ENCODE results near the gene RABL2A.
"Not testable (repeated sequence)": the region's sequence is repeated elsewhere in the genome, so short reads cannot be mapped to it uniquely, and the experiment has no call there.

RABL2A gene

GRCh38 chr2:113626616-113627330, at the start of gene RABL2A:
RABL2A (plus strand) TSS chr2:113627266; CDS start chr2:113628607, 1,341 bp downstream.
- DNase-seq, result peak; percentile 82

DNA sequence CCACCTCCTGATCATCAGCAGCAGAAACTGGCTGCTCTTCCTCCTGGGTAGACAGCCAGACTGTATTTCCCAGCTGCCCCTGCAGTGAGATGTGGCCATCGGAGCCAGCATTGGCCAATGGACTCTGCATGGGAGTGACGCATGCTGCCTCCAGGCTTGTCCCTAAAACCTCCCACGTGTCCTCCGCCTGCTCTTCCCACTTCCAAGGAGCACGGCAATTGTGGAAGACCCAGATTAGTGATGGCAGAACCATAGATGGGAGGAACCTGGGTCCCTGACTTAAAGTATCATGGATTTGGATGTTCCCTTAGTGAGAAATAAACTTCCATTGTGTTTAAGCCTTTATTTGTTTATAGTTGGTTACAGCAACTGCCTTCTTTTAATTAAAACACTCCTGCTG, 48.6 kb upstream of the RABL2A start:
- not testable (repeated sequence) for DNase-seq

DNA sequence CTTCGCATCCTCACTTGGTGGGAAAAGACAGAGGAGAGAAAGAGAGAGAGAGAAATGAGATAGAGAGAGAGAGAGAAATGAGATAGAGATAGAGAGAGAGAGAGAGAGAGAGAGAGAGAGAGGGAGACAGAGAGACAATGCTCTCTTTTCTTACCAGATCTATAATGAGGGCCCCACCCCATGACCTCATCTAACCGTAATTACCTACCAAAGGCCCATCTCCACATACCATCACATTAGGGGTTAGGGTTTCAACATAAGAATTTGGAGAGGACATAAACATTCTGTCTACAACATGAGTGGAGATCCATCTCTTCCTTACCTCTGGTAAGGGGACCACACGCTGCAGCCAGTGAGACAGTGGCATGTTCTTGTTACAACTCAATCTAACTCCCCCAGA, 44.6 kb upstream of the RABL2A start:
- DNase-seq, result not testable (repeated sequence)

DNA sequence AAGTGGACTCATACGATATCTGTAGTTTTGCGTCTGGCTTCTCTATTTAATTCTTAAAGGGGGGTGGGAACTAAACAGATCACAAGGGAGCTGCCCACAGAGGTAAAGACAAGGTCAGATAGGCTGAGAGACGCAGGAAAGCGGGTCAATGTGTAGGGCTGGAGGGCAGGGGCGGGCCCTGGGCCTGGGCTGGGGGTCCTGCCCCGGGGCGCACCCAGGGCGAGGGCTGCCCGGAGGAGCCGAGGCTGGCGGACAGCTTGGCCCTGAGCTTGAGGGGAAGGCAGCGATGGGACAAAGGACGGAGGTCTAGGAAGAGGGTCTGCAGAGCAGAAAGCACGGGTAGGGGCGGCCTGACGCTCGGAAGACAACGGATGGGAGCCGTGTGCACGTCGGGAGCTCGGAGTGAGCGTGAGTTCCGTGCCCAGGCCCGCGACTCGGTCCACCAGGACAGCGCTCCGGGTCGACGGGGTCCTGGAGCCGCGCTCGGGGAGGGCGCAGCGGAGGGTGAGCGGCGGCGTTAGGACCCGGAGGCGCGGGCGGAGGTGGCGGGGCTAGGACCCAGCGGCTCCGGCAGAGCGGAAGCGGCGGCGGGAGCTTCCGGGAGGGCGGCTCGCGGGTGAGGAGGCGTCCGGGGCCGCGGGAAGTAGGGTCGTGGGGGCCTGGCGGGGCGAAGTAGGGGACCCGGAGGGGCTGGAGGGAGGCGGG, 43.4 kb upstream of the RABL2A start:
- peak; percentile 72 for DNase-seq

- DNase-seq, result peak; percentile 11
These were observed 42.6 kb upstream of the RABL2A start for GRCh38 chr2:113584311-113585092.

DNA sequence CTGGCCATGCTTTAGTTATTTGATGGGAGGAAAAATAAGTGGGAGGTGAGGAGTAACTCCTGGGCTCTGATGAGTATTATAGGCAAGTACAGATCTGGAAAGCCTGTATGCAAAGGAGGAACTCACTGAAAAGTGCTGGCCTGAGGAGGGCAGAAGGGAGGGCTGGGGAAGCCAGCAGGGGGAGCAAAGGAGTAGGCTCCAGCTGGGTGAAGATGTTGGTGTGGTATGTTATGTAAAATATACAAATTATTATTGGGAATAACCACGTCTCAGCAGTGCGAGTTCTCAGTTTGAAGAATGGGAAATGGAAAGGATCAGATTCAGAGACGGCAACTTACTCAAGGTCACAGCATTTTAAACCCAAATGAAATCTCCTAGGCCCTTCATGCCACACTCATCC, 39.9 kb upstream of the RABL2A start:
- DNase-seq, result peak; percentile 64

DNA sequence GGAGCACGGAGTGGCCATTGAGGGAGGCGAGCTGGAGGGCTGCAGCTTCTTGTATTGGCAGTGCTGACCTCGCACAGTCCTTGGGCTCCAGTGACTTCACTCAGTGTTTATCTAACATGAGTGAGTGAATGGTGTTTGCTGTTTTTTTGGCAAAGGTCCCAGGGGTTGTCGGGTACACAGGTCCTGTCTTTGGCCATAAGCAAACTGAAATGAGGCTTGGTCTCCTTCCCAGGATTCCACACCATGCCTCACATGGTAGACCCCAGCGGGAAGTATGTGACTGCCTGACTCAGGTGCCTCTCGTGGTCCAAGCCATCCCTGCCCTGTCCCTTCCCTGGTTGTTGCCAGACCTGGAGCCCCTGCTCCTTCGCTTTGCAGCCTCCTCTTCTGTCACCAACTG, 37.5 kb upstream of the RABL2A start:
- DNase-seq, result not testable (repeated sequence)

GRCh38 chr2:113591926-113592325, 35.1 kb upstream of the RABL2A start:
- DNase-seq, result not testable (repeated sequence)

- DNase-seq, result not testable (repeated sequence)
These were observed 33.8 kb upstream of the RABL2A start for GRCh38 chr2:113593280-113593679.

- DNase-seq, result not testable (repeated sequence)
These were observed 31.3 kb upstream of the RABL2A start for GRCh38 chr2:113595725-113596124.

- not testable (repeated sequence) for DNase-seq
These were observed 29.9 kb upstream of the RABL2A start for GRCh38 chr2:113597164-113597563.

DNA sequence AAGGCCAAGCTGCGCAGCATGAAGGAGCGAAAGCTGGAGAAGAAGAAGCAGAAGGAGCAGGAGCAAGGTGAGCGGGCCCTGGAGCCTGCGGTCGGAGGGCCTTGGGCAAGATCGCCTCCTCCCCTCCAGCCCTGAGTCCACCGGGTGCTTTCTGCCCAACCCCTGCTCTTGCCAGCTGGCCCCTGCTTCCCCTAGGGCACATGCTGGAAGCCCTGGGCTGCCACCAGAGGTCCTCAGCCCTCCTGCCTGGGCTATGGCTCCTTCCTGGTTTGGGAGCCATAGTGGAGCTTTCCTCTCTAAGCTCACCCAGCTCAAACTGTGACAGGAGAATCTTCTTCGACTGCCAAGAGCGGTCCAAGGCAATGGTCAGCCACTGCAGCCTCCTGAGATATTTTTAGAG, 29.5 kb upstream of the RABL2A start:
- not testable (repeated sequence) for DNase-seq

DNA sequence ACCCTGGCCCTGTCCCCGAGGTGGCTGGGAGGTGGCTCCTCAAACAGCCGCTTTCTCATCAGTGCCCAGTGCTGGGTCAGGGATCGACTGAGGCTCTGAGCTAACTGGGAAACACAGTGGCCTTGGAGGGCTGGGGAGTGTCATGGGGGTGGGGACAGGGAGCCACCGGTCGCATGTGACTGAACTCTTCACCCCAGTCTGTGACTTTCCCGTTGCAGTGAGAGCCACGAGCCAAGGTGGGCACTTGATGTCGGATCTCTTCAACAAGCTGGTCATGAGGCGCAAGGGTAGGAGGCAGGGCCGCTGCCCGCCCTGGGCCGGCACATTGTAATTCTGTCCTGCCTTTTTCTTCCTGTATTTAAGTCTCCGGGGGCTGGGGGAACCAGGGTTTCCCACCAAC, 28.9 kb upstream of the RABL2A start:
- not testable (repeated sequence) for DNase-seq

DNA sequence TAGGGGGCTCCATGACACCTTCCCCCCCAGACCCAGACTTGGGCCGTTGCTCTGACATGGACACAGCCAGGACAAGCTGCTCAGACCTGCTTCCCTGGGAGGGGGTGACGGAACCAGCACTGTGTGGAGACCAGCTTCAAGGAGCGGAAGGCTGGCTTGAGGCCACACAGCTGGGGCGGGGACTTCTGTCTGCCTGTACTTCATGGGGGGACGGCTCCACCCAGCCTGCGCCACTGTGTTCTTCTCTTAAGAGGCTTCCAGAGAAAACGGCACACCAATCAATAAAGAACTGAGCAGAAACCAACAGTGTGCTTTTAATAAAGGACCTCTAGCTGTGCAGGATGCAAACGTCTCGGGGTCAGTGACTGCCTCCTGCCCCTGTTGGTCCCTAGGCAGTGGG, 28.3 kb upstream of the RABL2A start:
- DNase-seq, result not testable (repeated sequence)

DNA sequence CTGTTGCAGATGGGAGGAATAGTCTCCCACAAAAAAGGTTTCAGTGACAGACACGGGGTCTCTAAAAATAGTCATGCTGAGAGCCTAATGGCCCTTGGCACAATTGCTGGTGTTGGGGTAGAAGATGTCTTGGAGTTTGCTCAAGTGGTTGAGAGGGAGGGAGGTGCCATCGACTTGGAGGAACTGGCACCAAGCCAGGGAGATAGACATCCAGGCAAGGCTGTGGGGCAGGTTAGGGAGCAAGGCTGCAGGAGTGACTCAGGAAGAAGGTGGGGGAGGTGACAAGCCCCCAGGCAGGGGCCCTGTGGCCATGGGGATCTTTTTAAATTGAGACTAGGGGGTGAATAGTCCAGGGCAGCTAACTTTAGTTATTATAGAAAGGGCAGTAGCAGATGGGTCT, 27.9 kb upstream of the RABL2A start:
- DNase-seq, result not testable (repeated sequence)

DNA sequence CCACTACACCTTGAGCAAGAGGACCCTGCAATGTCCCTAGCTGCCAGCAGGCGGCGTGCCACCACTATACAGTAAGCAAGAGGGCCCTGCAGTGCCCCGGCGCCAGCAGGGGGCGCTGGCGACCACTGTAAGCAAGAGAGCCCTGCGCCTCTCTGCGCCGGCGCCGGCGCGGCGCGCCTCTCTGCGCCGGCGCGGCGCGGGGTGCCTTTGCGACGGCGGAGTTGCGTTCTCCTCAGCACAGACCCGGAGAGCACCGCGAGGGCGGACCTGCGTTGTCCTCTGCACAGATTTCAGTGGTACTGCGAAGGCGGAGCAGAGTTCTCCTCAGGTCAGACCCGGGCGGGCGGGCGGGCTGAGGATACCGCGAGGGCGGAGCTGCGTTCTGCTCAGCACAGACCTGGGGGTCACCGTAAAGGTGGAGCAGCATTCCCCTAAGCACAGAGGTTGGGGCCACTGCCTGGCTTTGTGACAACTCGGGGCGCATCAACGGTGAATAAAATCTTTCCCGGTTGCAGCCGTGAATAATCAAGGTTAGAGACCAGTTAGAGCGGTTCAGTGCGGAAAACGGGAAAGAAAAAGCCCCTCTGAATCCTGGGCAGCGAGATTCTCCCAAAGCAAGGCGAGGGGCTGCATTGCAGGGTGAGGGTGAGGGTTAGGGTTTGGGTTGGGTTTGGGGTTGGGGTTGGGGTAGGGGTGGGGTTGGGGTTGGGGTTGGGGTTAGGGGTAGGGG, 24.9 kb upstream of the RABL2A start:
- peak; percentile 46 for DNase-seq

- no peak for DNase-seq
These were observed 24.1 kb upstream of the RABL2A start for GRCh38 chr2:113602869-113603466.

DNA sequence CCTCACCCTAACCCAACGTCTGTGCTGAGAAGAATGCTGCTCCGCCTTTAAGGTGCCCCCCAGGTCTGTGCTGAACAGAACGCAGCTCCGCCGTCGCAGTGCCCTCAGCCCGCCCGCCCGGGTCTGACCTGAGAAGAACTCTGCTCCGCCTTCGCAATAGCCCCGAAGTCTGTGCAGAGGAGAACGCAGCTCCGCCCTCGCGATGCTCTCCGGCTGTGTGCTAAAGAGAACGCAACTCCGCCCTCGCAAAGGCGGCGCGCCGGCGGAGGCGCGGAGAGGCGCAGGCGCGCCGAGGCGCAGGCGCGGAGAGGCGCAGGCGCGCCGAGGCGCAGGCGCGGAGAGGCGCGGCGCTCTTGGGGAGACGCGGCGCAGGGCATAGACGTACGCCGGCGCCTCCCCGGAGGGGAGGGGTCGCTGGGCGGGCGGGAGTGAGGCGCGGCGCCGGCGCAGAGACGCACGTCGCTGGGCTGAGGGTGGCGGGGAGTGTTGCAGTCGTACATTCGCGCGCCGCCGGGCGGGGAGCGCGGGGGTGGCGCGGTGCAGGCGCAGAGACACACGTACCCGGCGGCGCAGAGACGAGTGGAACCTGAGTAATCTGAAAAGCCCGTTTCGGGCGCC, 23.5 kb upstream of the RABL2A start:
- peak; percentile 81 for DNase-seq

GRCh38 chr2:113604085-113604477, 23.0 kb upstream of the RABL2A start:
- DNase-seq, result peak; percentile 91

GRCh38 chr2:113604661-113605060, 22.4 kb upstream of the RABL2A start:
- not testable (repeated sequence) for DNase-seq

DNA sequence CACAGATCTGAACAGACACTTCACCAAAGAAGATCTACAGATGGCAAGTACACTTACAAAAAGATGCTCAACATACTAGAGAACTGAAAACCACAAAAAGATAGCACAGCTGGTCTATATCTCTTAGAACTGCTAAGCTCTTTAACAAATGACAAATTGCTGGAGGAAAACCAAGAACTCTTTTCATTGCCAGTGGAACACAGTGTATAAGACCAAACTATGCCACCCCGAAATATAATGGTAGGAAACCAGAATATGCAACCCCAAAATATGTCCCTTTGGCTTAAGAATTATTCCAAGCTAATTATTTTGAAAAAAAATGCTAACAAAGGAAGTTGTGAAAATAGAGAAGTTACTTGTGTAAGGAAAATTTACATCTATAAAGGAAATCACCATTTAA, 21.0 kb upstream of the RABL2A start:
- not testable (repeated sequence) for DNase-seq

GRCh38 chr2:113609822-113610221, 17.2 kb upstream of the RABL2A start:
- not testable (repeated sequence) for DNase-seq
